Measurements from ENCODE around the gene SGCA.

SGCA gene

GRCh38 chr17:50169121-50169764, 3.4 kb downstream of the SGCA start:
- TF ChIP-seq ZBTB7A (IDR thresholded peaks at IDR 0.05; ENCODE audit: low read depth) (peak; percentile 80; the same call in 1 of the 2 replicates), TCF12 (IDR thresholded peaks at IDR 0.05; ENCODE audit: low read depth) (no peak; the same call in 1 of the 2 replicates), MAX (IDR thresholded peaks at IDR 0.05) (no peak), RAD21 (IDR thresholded peaks at IDR 0.05; ENCODE audit: low read depth) (peak; percentile 96), CEBPB (IDR thresholded peaks at IDR 0.05) (no peak), USF1 (IDR thresholded peaks at IDR 0.05) (no peak), YY1 (IDR thresholded peaks at IDR 0.05; ENCODE audit: low read depth) (0 out of 2 replicates have a peak, but pooled peaks have one; percentile 29), NFIC (IDR thresholded peaks at IDR 0.05) (no peak)

GRCh38 chr17:50169881-50170459, 4.2 kb downstream of the SGCA start:
- no peak for TF ChIP-seq FOXM1 (IDR thresholded peaks at IDR 0.05; ENCODE audit: borderline replicate concordance, low read depth)
- TF ChIP-seq NFIC (IDR thresholded peaks at IDR 0.05): no peak; the same call in 1 of the 2 replicates
- TF ChIP-seq CREB1 (IDR thresholded peaks at IDR 0.05; ENCODE audit: low read depth): no peak
- no peak for TF ChIP-seq RAD21 (IDR thresholded peaks at IDR 0.05; ENCODE audit: low read depth)
- no peak for TF ChIP-seq YY1 (IDR thresholded peaks at IDR 0.05; ENCODE audit: low read depth)
- TF ChIP-seq CEBPB (IDR thresholded peaks at IDR 0.05): no peak
- no peak for TF ChIP-seq EGR1 (IDR thresholded peaks at IDR 0.05)
- no peak for TF ChIP-seq REST (IDR thresholded peaks at IDR 0.05; ENCODE audit: low read depth)
- no peak for TF ChIP-seq TCF12 (IDR thresholded peaks at IDR 0.05; ENCODE audit: low read depth)
- TF ChIP-seq MAX (IDR thresholded peaks at IDR 0.05): peak; percentile 61
- TF ChIP-seq USF1 (IDR thresholded peaks at IDR 0.05): peak; percentile 63
- 0 out of 2 replicates have a peak, but pooled peaks have one; percentile 2 for TF ChIP-seq ZBTB7A (IDR thresholded peaks at IDR 0.05; ENCODE audit: low read depth)
- no peak for TF ChIP-seq TAF1 (IDR thresholded peaks at IDR 0.05; ENCODE audit: low read depth)
- TF ChIP-seq TEAD4 (IDR thresholded peaks at IDR 0.05): no peak
- TF ChIP-seq EP300 (IDR thresholded peaks at IDR 0.05; ENCODE audit: borderline replicate concordance): peak; percentile 3; the same call in 1 of the 2 replicates

GRCh38 chr17:50170662-50171370, 5.0 kb downstream of the SGCA start:
- TF ChIP-seq FOXM1 (IDR thresholded peaks at IDR 0.05; ENCODE audit: borderline replicate concordance, low read depth) (no peak), TAF1 (IDR thresholded peaks at IDR 0.05; ENCODE audit: low read depth) (no peak), REST (IDR thresholded peaks at IDR 0.05; ENCODE audit: low read depth) (no peak), EP300 (IDR thresholded peaks at IDR 0.05; ENCODE audit: borderline replicate concordance) (no peak)

GRCh38 chr17:50171371-50172071, 5.7 kb downstream of the SGCA start:
- TF ChIP-seq CEBPB (IDR thresholded peaks at IDR 0.05) (no peak), FOXM1 (IDR thresholded peaks at IDR 0.05; ENCODE audit: borderline replicate concordance, low read depth) (no peak), REST (IDR thresholded peaks at IDR 0.05; ENCODE audit: low read depth) (no peak), NFIC (IDR thresholded peaks at IDR 0.05) (no peak), TEAD4 (IDR thresholded peaks at IDR 0.05) (no peak), MAX (IDR thresholded peaks at IDR 0.05) (no peak)
